GM12878 (cell line): ENCODE measurements around the gene SPRY1. TPM values are rescaled to one million over a fixed set of nuclear protein-coding genes. Genes with fewer than 3 reads are reported as not detected.

Experiments used
- ATAC-seq: fragments of 200-7000 bp; cut with Tn5 transposase; 3 replicates; pipeline ENCODE4 v1.9.1; 2020; ENCODE audit warnings: mild to moderate bottlenecking, moderate library complexity
- BruUV-seq: library from RNA; stranded (reverse); fragments of 400-500 nt; replicated peaks from 2 replicates; lab custom pipeline; 2021; lab: Mats Ljungman, UMichigan
- CTCF ChIA-PET: fragments of 300-600 bp; sonication (Branson Sonifier 250); formaldehyde crosslinking; extraction: SDS; loops from one replicate; lab custom pipeline; 2021; ENCODE audit warnings: inconsistent platforms; lab: Yijun Ruan, JAX
- POLR2A ChIA-PET: fragments of 350-600 bp; formaldehyde crosslinking; extraction: SDS; loops from one replicate; lab custom pipeline; 2021; ENCODE audit warnings: inconsistent platforms; lab: Charles Lee
- RAD21 ChIA-PET: fragments of 300-600 bp; sonication (Branson Sonifier 250); formaldehyde crosslinking; loops from one replicate; lab custom pipeline; 2023; ENCODE audit warnings: antibody characterized with exemption; ENCODE audit not compliant: unreplicated experiment; lab: Charles Lee
- SMC1A ChIA-PET: fragments of 300-600 bp; sonication (Branson Sonifier 250); formaldehyde crosslinking; loops from one replicate; lab custom pipeline; 2023; ENCODE audit not compliant: unreplicated experiment, uncharacterized antibody; lab: Charles Lee
- DNase-seq: peaks from one replicate; pipeline ENCODE4 v3.0.0-alpha.2; 2011; ENCODE audit warnings: low read depth, low spot score
- FAIRE-seq: peaks from 3 replicates; lab custom pipeline; 2011; peaks lifted over from hg19 to GRCh38; lab: Jason Lieb, UNC
- H2AFZ ChIP-seq: 2 replicates; pipeline ENCODE4 v1.6.0; 2011; ENCODE audit warnings: low read depth, low read length, control low read depth; ENCODE audit not compliant: control insufficient read depth
- H3K27ac ChIP-seq: 2 replicates; pipeline ENCODE4 v1.5.1; 2011; ENCODE audit warnings: control low read depth; ENCODE audit not compliant: control insufficient read depth, insufficient read depth
- H3K27me3 ChIP-seq, 2 experiments: replicated peaks in 1 of 2; 2 replicates each; pipeline versions ENCODE4 v1.6.0 to v1.6.1; 2011; ENCODE audit warnings: low read length in 1 of 2; ENCODE audit not compliant: control insufficient read depth in 2 of 2, insufficient read depth in 2 of 2
- H3K36me3 ChIP-seq, 2 experiments: 2 replicates each; pipeline ENCODE4 v1.5.1; 2011; ENCODE audit warnings: low read length in 1 of 2; ENCODE audit not compliant: control insufficient read depth in 2 of 2, insufficient read depth in 2 of 2
- H3K4me1 ChIP-seq: 2 replicates; pipeline ENCODE4 v1.6.1; 2011; ENCODE audit warnings: mild to moderate bottlenecking, low read length, moderate library complexity, mixed read lengths; ENCODE audit not compliant: control insufficient read depth, insufficient read depth
- H3K4me2 ChIP-seq: 2 replicates; pipeline ENCODE4 v1.6.0; 2011; ENCODE audit warnings: control low read depth; ENCODE audit not compliant: control insufficient read depth, insufficient read depth
- H3K4me3 ChIP-seq: fragments of 200-600 bp; sonication (generic); 2 replicates; pipeline ENCODE4 v1.5.1; 2016
- H3K79me2 ChIP-seq: 2 replicates; pipeline ENCODE4 v1.6.0; 2011; ENCODE audit warnings: low read length; ENCODE audit not compliant: control insufficient read depth, insufficient read depth
- H3K9ac ChIP-seq: 2 replicates; pipeline ENCODE4 v1.8.0; 2011; ENCODE audit warnings: low read length, control low read depth, mixed read lengths; ENCODE audit not compliant: control insufficient read depth, insufficient read depth
- H3K9me3 ChIP-seq: replicated peaks from 3 replicates; pipeline ENCODE4 v1.5.1; 2011; ENCODE audit warnings: mild to moderate bottlenecking, low read length; ENCODE audit not compliant: control insufficient read depth, insufficient read depth
- H4K20me1 ChIP-seq: 2 replicates; pipeline ENCODE4 v1.6.0; 2011; ENCODE audit not compliant: control insufficient read depth, insufficient read depth
- CBX5 ChIP-seq: sonication (generic); IDR thresholded peaks from 2 replicates; pipeline ENCODE4 v1.6.1; 2016; ENCODE audit warnings: low read depth, moderate library complexity, mild to moderate bottlenecking, inconsistent platforms
- CHD1 ChIP-seq: IDR thresholded peaks from 2 replicates; pipeline ENCODE4 v1.6.1; 2012; ENCODE audit warnings: low read depth, low read length, improper control_type of control experiment
- IKZF2 ChIP-seq, 2 experiments: fragments of 450-650 bp; IDR thresholded peaks; 2 replicates each; pipeline ENCODE4 v1.6.1; 2017; ENCODE audit warnings: mild to moderate bottlenecking in 2 of 2, moderate library complexity in 2 of 2
- RELA ChIP-seq: fragments of 450-650 bp; IDR thresholded peaks from 2 replicates; pipeline ENCODE4 v1.8.0; 2014; ENCODE audit warnings: borderline replicate concordance; ENCODE audit not compliant: partially characterized antibody
- WGBS: methylation state at CpG from one replicate; pipeline ENCODE4 v1.1.6; 2016; ENCODE audit warnings: low lambda C conversion rate; ENCODE audit not compliant: insufficient replicate concordance, insufficient coverage; ENCODE audit errors: missing lambda C conversion rate; 5-methylcytosine and 5-hydroxymethylcytosine counted together
- in situ Hi-C: fragments of 300-500 bp; cut with MboI; formaldehyde crosslinking; loops from 9 replicates; pipeline ENCODE4 v1.14.3; 2018; ENCODE audit warnings: mixed read lengths
- intact Hi-C: fragments of 100-400 bp; cut with micrococcal nuclease; formaldehyde crosslinking; loops from one replicate; pipeline ENCODE4 v1.14.2; 2022; ENCODE audit not compliant: unreplicated experiment
- polyA plus RNA-seq, 11 experiments: library from polyadenylated mRNA; depleted of rRNA in 4 of 11; unstranded in 6 of 11; stranded (reverse) in 5 of 11; fragments of >200 nt; fragmentation: Nextera tagmentation in 4 of 11; fragmentation: Illumina TruSeq in 1 of 11; extraction: Ambion mirVana in 4 of 11; extraction: Trizol in 1 of 11; gene quantifications; 1 replicate in 1 of 11; 2 replicates in 10 of 11; pipeline versions ENCODE4 v1.2.1 to v1.2.3, GENCODE V29; 2011 to 2016; ENCODE audit warnings: inconsistent platforms in 2 of 11, missing spikeins in 2 of 11, low read depth in 1 of 11
- total RNA-seq, 4 experiments: library from RNA; depleted of rRNA in 3 of 4; stranded (reverse); fragments of >200 nt in 3 of 4; fragmentation: Illumina TruSeq in 1 of 4; extraction: Trizol in 1 of 4; gene quantifications; 2 replicates each; pipeline versions ENCODE4 v1.2.1 to v1.2.3, GENCODE V29; 2013 to 2021
- TF ChIP-seq, protein P1 (sequence below): IDR thresholded peaks from 2 replicates; pipeline ENCODE4 v1.6.1; 2012; ENCODE audit warnings: mild to moderate bottlenecking, low read depth, low read length
- TF ChIP-seq, protein P2 (sequence below): IDR thresholded peaks from 2 replicates; pipeline ENCODE4 v1.6.1; 2012; ENCODE audit warnings: low read length, inconsistent platforms
- TF ChIP-seq, protein P3 (sequence below): fragments of 450-650 bp; conservative IDR thresholded peaks from 2 replicates; pipeline ENCODE4 v1.6.1; 2017; ENCODE audit warnings: mild to moderate bottlenecking, moderate library complexity

SPRY1 gene
- total and polyA plus RNA-seq, 10 of the 15 experiments (the other 5 are each of a cell fraction or from before 2014, with no cell fraction given) = 0.05 to 5.7 (median 0.23) TPM; not detected in 2

DNA sequence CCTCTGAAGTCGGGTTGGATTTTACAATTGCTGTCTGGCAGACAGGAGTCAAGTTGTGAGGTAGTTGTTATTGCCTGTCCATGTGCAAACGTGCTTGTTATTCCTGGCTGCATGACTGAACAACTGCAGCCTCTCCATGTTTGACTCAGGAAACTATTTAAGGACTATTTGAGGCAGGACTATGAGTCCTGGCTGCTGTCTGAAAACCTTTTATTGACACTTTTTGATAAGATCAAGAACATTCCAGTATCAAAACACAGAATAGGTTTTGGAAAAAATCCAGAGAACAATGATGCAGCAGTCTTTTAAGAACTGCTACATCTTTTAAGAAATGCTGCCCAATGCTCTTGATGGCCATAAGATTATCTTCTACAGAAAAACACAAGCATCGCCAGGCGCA, 10.0 kb upstream of the SPRY1 start:
- intact Hi-C loops = loop anchor here (10.0 kb wide), 1 partner anchor 878 kb away; no protein-coding TSS in a partner anchor
- Histone ChIP-seq H3K4me3 (no peak overlapping the region), H3K4me1 (no peaks in the 10 kb centered on the region)
- no peak for TF ChIP-seq IKZF2 (IDR thresholded peaks at IDR 0.05)
- TF ChIP-seq, protein P1, sequence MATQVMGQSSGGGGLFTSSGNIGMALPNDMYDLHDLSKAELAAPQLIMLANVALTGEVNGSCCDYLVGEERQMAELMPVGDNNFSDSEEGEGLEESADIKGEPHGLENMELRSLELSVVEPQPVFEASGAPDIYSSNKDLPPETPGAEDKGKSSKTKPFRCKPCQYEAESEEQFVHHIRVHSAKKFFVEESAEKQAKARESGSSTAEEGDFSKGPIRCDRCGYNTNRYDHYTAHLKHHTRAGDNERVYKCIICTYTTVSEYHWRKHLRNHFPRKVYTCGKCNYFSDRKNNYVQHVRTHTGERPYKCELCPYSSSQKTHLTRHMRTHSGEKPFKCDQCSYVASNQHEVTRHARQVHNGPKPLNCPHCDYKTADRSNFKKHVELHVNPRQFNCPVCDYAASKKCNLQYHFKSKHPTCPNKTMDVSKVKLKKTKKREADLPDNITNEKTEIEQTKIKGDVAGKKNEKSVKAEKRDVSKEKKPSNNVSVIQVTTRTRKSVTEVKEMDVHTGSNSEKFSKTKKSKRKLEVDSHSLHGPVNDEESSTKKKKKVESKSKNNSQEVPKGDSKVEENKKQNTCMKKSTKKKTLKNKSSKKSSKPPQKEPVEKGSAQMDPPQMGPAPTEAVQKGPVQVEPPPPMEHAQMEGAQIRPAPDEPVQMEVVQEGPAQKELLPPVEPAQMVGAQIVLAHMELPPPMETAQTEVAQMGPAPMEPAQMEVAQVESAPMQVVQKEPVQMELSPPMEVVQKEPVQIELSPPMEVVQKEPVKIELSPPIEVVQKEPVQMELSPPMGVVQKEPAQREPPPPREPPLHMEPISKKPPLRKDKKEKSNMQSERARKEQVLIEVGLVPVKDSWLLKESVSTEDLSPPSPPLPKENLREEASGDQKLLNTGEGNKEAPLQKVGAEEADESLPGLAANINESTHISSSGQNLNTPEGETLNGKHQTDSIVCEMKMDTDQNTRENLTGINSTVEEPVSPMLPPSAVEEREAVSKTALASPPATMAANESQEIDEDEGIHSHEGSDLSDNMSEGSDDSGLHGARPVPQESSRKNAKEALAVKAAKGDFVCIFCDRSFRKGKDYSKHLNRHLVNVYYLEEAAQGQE = no peak
- no peak for TF ChIP-seq CHD1
- no peak for TF ChIP-seq CBX5
- no peak for TF ChIP-seq RELA
- TF ChIP-seq, protein P2, sequence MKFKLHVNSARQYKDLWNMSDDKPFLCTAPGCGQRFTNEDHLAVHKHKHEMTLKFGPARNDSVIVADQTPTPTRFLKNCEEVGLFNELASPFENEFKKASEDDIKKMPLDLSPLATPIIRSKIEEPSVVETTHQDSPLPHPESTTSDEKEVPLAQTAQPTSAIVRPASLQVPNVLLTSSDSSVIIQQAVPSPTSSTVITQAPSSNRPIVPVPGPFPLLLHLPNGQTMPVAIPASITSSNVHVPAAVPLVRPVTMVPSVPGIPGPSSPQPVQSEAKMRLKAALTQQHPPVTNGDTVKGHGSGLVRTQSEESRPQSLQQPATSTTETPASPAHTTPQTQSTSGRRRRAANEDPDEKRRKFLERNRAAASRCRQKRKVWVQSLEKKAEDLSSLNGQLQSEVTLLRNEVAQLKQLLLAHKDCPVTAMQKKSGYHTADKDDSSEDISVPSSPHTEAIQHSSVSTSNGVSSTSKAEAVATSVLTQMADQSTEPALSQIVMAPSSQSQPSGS = no peak
- TF ChIP-seq, protein P3, sequence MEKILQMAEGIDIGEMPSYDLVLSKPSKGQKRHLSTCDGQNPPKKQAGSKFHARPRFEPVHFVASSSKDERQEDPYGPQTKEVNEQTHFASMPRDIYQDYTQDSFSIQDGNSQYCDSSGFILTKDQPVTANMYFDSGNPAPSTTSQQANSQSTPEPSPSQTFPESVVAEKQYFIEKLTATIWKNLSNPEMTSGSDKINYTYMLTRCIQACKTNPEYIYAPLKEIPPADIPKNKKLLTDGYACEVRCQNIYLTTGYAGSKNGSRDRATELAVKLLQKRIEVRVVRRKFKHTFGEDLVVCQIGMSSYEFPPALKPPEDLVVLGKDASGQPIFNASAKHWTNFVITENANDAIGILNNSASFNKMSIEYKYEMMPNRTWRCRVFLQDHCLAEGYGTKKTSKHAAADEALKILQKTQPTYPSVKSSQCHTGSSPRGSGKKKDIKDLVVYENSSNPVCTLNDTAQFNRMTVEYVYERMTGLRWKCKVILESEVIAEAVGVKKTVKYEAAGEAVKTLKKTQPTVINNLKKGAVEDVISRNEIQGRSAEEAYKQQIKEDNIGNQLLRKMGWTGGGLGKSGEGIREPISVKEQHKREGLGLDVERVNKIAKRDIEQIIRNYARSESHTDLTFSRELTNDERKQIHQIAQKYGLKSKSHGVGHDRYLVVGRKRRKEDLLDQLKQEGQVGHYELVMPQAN = no peak
- TF ChIP-seq, all 136 proteins: peak for 0
- Histone ChIP-seq H3K4me2 (no peak overlapping the region), H3K79me2 (no peaks in the 10 kb centered on the region), H2AFZ (no peak overlapping the region), H3K9me3 (no peaks in the 10 kb centered on the region), H3K27ac (no peak overlapping the region), H3K36me3 (no peaks in the 10 kb centered on the region), H3K27me3 (no peaks in the 10 kb centered on the region; a peak in 2 of 4 replicates), H3K9ac (no peak overlapping the region), H4K20me1 (no peaks in the 10 kb centered on the region)
- RAD21 ChIA-PET = interaction anchor here (0.9 kb wide), 1 partner anchor 26 kb away, joined by 3 read pairs; no protein-coding TSS in a partner anchor
- no peak for DNase-seq
- BruUV-seq = no TSS peak
- SMC1A ChIA-PET = interaction anchor here (1.0 to 1.5 kb wide), 3 partner anchors 8 to 208 kb away, joined by 4 to 5 read pairs (median 4); no protein-coding TSS in a partner anchor
- no peak for ATAC-seq
- POLR2A ChIA-PET = no interaction called here
- 44% methylated on average over 4 of the region's 4 CpGs for WGBS
- in situ Hi-C loops = loop anchor here (10.0 kb wide), 1 partner anchor 878 kb away; no protein-coding TSS in a partner anchor
- CTCF ChIA-PET = interaction anchor here (0.9 to 15.6 kb wide), 2 partner anchors 274 to 284 kb away, joined by 3 to 122 read pairs; no protein-coding TSS in a partner anchor
- FAIRE-seq = no peak
